ENCODE results near the gene SH2D2A. TPM values are rescaled to one million over a fixed set of nuclear protein-coding genes. Genes with fewer than 3 reads are reported as not detected.

SH2D2A gene
- total and polyA plus RNA-seq, 9 of the 15 experiments (the other 6 are each of a cell fraction or from before 2014, with no cell fraction given): 0.89 to 33.6 (median 6.9) TPM

DNA sequence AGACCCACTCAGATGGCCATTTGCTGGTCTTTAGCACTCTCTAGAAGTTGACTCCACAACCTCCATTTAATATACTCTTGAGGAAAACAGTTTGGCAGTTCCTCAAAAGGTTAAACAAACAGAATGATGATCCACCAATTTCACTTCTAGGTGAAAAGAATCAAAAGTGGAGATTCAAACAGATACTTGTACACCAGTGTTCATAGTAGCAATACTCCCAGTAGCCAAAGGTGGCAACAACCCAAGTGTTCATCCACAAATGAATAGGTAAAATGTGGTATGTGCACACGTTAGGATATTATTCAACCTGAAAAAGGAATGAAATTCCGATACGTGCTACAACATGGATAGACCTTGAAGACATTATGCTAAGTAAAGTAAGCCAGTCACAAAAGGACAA lies 43.0 kb downstream of the SH2D2A start:
- Histone ChIP-seq H3K9me1 (ENCODE audit: control insufficient read depth, insufficient read depth, low read length) (no peaks in the 10 kb centered on the region), H3K4me3 (no peak overlapping the region), H4K20me1 (replicated peaks; ENCODE audit: control insufficient read depth, insufficient read depth, low read length) (peaks cover 13% of the 10 kb centered on the region; the same call in 1 of the 2 replicates), H3K79me2 (ENCODE audit: control insufficient read depth, insufficient read depth, low read length) (peaks cover 92% of the 10 kb centered on the region), H3K4me2 (ENCODE audit: insufficient read depth, low read length) (peak overlapping the region; percentile 79), H3K4me1 (replicated peaks in 1 of 2; ENCODE audit: control insufficient read depth in 2 of 2, insufficient read depth in 2 of 2, low read length in 2 of 2) (peaks cover 26 to 43% of the 10 kb centered on the region in 2 experiments), H3K36me3 (ENCODE audit: control insufficient read depth, insufficient read depth, low read length) (peaks cover 57% of the 10 kb centered on the region), H3K27ac (ENCODE audit: extremely low read depth, low read depth, low read length) (peak overlapping the region; percentile 58), H3K27me3 (ENCODE audit: control insufficient read depth in 2 of 2, insufficient read depth in 2 of 2, low read length in 2 of 2) (no peaks in the 10 kb centered on the region), H3K9me3 (replicated peaks; ENCODE audit: control insufficient read depth, insufficient read depth, low read depth, low read length) (no peaks in the 10 kb centered on the region), H2AFZ (ENCODE audit: low read depth, low read length) (no peak overlapping the region), H3K9ac (ENCODE audit: insufficient read depth in 1 of 2, low read depth in 2 of 2, low read length in 2 of 2) (peak overlapping the region; percentile 42 to 79; a peak in 2 of 4 replicates)
- ChIA-PET CTCF (ENCODE audit: low intra/inter-chr PET ratio) (no interaction called here), POLR2A (interaction anchor here (1.0 to 1.5 kb wide), 3 partner anchors 8 to 132 kb away, joined by 3 to 4 read pairs (median 3); no protein-coding TSS in a partner anchor)
- 0 out of 3 replicates have a peak, but pooled peaks have one; percentile 16 for ATAC-seq
- no peak for DNase-seq (ENCODE audit: extremely low read depth in 1 of 4, low spot score in 3 of 4)
- in situ Hi-C loops (cut with MboI) (no loop called here), intact Hi-C loops (cut with micrococcal nuclease) (no loop called here)
- WGBS (ENCODE audit: insufficient coverage, low coverage, missing lambda C conversion rate): 93% methylated on average over 3 of the region's 3 CpGs
- FAIRE-seq: no peak
- TF ChIP-seq, protein P1, sequence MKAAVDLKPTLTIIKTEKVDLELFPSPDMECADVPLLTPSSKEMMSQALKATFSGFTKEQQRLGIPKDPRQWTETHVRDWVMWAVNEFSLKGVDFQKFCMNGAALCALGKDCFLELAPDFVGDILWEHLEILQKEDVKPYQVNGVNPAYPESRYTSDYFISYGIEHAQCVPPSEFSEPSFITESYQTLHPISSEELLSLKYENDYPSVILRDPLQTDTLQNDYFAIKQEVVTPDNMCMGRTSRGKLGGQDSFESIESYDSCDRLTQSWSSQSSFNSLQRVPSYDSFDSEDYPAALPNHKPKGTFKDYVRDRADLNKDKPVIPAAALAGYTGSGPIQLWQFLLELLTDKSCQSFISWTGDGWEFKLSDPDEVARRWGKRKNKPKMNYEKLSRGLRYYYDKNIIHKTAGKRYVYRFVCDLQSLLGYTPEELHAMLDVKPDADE (conservative IDR thresholded peaks at IDR 0.05; ENCODE audit: control insufficient read depth, low read depth, low read length): no peak
- TF ChIP-seq U2AF1 (optimal IDR thresholded peaks at IDR 0.05; ENCODE audit: low read depth, low read length) (no peak), ETV5 (CRISPR knock-in tag; IDR thresholded peaks at IDR 0.05; ENCODE audit: low read depth) (no peak), CXXC5 (CRISPR knock-in tag; IDR thresholded peaks at IDR 0.05) (no peak), FOXK1 (CRISPR knock-in tag; IDR thresholded peaks at IDR 0.05; ENCODE audit: borderline replicate concordance) (no peak), KDM4B (IDR thresholded peaks at IDR 0.05; ENCODE audit: borderline replicate concordance in 2 of 2, low read depth in 1 of 2) (no peak), NCOR1 (IDR thresholded peaks at IDR 0.05) (no peak), TCF7L2 (IDR thresholded peaks at IDR 0.05; ENCODE audit: low read depth, low read length) (no peak), ZNF175 (CRISPR knock-in tag; IDR thresholded peaks at IDR 0.05; ENCODE audit: low read depth) (no peak), ID3 (CRISPR knock-in tag; IDR thresholded peaks at IDR 0.05) (no peak), ID3 (tag; IDR thresholded peaks at IDR 0.05) (no peak), NR2F6 (CRISPR knock-in tag; IDR thresholded peaks at IDR 0.05) (no peak), RHOXF2B (CRISPR knock-in tag; conservative IDR thresholded peaks at IDR 0.05) (no peak)
- TF ChIP-seq, protein P2, sequence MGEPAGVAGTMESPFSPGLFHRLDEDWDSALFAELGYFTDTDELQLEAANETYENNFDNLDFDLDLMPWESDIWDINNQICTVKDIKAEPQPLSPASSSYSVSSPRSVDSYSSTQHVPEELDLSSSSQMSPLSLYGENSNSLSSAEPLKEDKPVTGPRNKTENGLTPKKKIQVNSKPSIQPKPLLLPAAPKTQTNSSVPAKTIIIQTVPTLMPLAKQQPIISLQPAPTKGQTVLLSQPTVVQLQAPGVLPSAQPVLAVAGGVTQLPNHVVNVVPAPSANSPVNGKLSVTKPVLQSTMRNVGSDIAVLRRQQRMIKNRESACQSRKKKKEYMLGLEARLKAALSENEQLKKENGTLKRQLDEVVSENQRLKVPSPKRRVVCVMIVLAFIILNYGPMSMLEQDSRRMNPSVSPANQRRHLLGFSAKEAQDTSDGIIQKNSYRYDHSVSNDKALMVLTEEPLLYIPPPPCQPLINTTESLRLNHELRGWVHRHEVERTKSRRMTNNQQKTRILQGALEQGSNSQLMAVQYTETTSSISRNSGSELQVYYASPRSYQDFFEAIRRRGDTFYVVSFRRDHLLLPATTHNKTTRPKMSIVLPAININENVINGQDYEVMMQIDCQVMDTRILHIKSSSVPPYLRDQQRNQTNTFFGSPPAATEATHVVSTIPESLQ (CRISPR knock-in tag; IDR thresholded peaks at IDR 0.05): no peak
- no TSS peak for BruUV-seq (replicated peaks)

Data from K562 (cell line).